ENCODE results near the gene PTPRD. TPM values are rescaled to one million over a fixed set of nuclear protein-coding genes. Genes with fewer than 3 reads are reported as not detected.

The PTPRD gene
- total RNA-seq, 1 donor from 2014 or later: 136 TPM

DNA sequence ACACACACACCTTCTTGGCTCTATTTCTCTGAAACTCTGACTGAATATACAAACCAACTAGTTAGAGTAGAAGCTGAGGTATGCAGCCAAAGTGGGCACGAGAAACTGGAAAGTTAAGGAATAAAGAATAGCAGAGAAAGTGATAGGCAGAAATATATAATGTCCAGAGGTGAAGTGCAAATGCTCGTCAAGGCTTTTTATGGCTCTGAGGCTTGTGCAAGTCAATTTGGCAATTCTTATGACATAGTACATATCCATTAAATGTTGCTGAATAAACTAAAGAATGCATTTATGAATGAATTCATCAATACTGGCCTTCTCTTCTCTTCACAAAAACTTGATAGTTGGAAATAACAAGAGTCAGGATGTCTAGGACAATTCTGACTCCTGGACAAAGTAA is 2323.1 kb downstream of the PTPRD start:
- Histone ChIP-seq H3K27ac (no peak overlapping the region), H3K27me3 (no peaks in the 10 kb centered on the region), H3K4me1 (peaks cover 15% of the 10 kb centered on the region), H3K79me2 (ENCODE audit: low read depth) (no peaks in the 10 kb centered on the region), H4K20me1 (ENCODE audit: low read depth) (no peaks in the 10 kb centered on the region), H3K36me3 (no peaks in the 10 kb centered on the region), H3K4me2 (no peak overlapping the region), H3K9me3 (ENCODE audit: low read depth) (no peaks in the 10 kb centered on the region), H3F3A (ENCODE audit: low read depth) (peaks cover 9% of the 10 kb centered on the region), H2AFZ (replicated peaks) (no peak overlapping the region), H3K9ac (no peak overlapping the region), H3K4me3 (no peak overlapping the region)
- no peak overlapping the region for H3K27ac Mint-ChIP-seq
- DNase-seq (ENCODE audit: low spot score): no peak
- H3K9me3 Mint-ChIP-seq: peaks cover 3% of the 10 kb centered on the region
- TF ChIP-seq EZH2 (IDR thresholded peaks at IDR 0.05): no peak
- TF ChIP-seq, protein P1, sequence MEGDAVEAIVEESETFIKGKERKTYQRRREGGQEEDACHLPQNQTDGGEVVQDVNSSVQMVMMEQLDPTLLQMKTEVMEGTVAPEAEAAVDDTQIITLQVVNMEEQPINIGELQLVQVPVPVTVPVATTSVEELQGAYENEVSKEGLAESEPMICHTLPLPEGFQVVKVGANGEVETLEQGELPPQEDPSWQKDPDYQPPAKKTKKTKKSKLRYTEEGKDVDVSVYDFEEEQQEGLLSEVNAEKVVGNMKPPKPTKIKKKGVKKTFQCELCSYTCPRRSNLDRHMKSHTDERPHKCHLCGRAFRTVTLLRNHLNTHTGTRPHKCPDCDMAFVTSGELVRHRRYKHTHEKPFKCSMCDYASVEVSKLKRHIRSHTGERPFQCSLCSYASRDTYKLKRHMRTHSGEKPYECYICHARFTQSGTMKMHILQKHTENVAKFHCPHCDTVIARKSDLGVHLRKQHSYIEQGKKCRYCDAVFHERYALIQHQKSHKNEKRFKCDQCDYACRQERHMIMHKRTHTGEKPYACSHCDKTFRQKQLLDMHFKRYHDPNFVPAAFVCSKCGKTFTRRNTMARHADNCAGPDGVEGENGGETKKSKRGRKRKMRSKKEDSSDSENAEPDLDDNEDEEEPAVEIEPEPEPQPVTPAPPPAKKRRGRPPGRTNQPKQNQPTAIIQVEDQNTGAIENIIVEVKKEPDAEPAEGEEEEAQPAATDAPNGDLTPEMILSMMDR (IDR thresholded peaks at IDR 0.05): no peak
- no peak for TF ChIP-seq EZH2phosphoT487 (IDR thresholded peaks at IDR 0.05)
- H3K4me1 Mint-ChIP-seq: peaks cover 12% of the 10 kb centered on the region
- H3K27me3 Mint-ChIP-seq (ENCODE audit: insufficient read depth, low read depth): peaks cover 4% of the 10 kb centered on the region
- H3K4me3 Mint-ChIP-seq: no peak overlapping the region
- H3K36me3 Mint-ChIP-seq: no peaks in the 10 kb centered on the region

- Mint-ChIP-seq H3K27me3 (ENCODE audit: insufficient read depth, low read depth) (peaks cover 4% of the 10 kb centered on the region), H3K9me3 (peaks cover 3% of the 10 kb centered on the region), H3K27ac (no peak overlapping the region), H3K4me3 (no peak overlapping the region), H3K4me1 (peaks cover 23% of the 10 kb centered on the region), H3K36me3 (no peaks in the 10 kb centered on the region)
- Histone ChIP-seq H3K79me2 (ENCODE audit: low read depth) (no peaks in the 10 kb centered on the region), H3K9ac (no peak overlapping the region), H4K20me1 (ENCODE audit: low read depth) (no peaks in the 10 kb centered on the region), H3K36me3 (no peaks in the 10 kb centered on the region), H3F3A (ENCODE audit: low read depth) (peaks cover 11% of the 10 kb centered on the region), H3K4me2 (no peak overlapping the region), H3K27ac (no peak overlapping the region), H3K4me3 (no peak overlapping the region), H3K4me1 (peaks cover 32% of the 10 kb centered on the region), H3K27me3 (no peaks in the 10 kb centered on the region), H2AFZ (replicated peaks) (no peak overlapping the region), H3K9me3 (ENCODE audit: low read depth) (no peaks in the 10 kb centered on the region)
- TF ChIP-seq, protein P1 (IDR thresholded peaks at IDR 0.05): no peak
- TF ChIP-seq EZH2 (IDR thresholded peaks at IDR 0.05): no peak
- TF ChIP-seq EZH2phosphoT487 (IDR thresholded peaks at IDR 0.05): no peak
- DNase-seq (ENCODE audit: low spot score): no peak
These were observed 2324.8 kb downstream of the PTPRD start for GRCh38 chr9:8287970-8288369.

DNA sequence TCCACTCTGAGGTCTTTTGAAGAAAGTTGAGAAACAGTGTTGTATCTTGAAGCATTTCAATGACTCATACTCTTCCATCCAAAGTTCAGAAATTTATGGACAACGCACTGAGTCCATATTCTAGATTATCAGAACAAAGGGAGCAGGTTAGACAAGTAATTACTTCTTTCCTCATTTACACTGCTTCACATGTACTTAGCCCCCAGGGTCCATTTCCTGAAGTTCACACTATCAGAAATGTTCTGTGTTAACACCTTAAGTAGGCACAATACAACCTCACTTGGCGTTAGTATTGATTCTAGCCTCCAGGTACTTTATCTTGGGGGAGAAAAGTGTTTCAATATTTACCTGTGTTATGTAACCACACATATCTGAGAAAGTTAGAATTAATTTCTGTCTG is 2325.3 kb downstream of the PTPRD start:
- Mint-ChIP-seq H3K4me3 (no peak overlapping the region), H3K27ac (no peak overlapping the region), H3K27me3 (ENCODE audit: insufficient read depth, low read depth) (peaks cover 4% of the 10 kb centered on the region), H3K36me3 (no peaks in the 10 kb centered on the region), H3K9me3 (peaks cover 3% of the 10 kb centered on the region), H3K4me1 (peaks cover 28% of the 10 kb centered on the region)
- H3K27me3 ChIP-seq: no peaks in the 10 kb centered on the region
- H3K4me2 ChIP-seq: no peak overlapping the region
- no peak for DNase-seq (ENCODE audit: low spot score)
- no peaks in the 10 kb centered on the region for H4K20me1 ChIP-seq (ENCODE audit: low read depth)
- H3K4me1 ChIP-seq: peaks cover 37% of the 10 kb centered on the region
- TF ChIP-seq, protein P1 (IDR thresholded peaks at IDR 0.05): no peak
- TF ChIP-seq EZH2 (IDR thresholded peaks at IDR 0.05) (no peak), EZH2phosphoT487 (IDR thresholded peaks at IDR 0.05) (no peak)
- H3K36me3 ChIP-seq: no peaks in the 10 kb centered on the region
- H2AFZ ChIP-seq (replicated peaks): no peak overlapping the region
- H3K9ac ChIP-seq: no peak overlapping the region
- peaks cover 11% of the 10 kb centered on the region for H3F3A ChIP-seq (ENCODE audit: low read depth)
- H3K4me3 ChIP-seq: no peak overlapping the region
- no peaks in the 10 kb centered on the region for H3K9me3 ChIP-seq (ENCODE audit: low read depth)
- H3K27ac ChIP-seq: no peak overlapping the region
- no peaks in the 10 kb centered on the region for H3K79me2 ChIP-seq (ENCODE audit: low read depth)

All from neural progenitor cell (in vitro differentiated cells).